Urinary bladder (tissue), 4 donors: ENCODE measurements around the gene SP7. TPM values are rescaled to one million over a fixed set of nuclear protein-coding genes. Genes with fewer than 3 reads are reported as not detected.
A peak's percentile ranks its signal among the peaks of the same experiment; 100 is the strongest.
"Not testable (repeated sequence)": the region's sequence is repeated elsewhere in the genome, so short reads cannot be mapped to it uniquely, and the experiment has no call there.

Experiments used
- DNase-seq: peaks from one replicate; pipeline ENCODE4 v3.0.0-alpha.2; 2015; ENCODE audit errors: extremely low spot score
- H3K27ac ChIP-seq: one replicate; pipeline ENCODE4 v1.5.1; 2013; ENCODE audit warnings: low read depth, mild to moderate bottlenecking, moderate library complexity
- H3K36me3 ChIP-seq: one replicate; pipeline ENCODE4 v1.6.1; 2013; ENCODE audit warnings: mild to moderate bottlenecking, moderate library complexity; ENCODE audit not compliant: insufficient read depth
- H3K4me1 ChIP-seq: one replicate; pipeline ENCODE4 v1.6.1; 2013; ENCODE audit warnings: mild to moderate bottlenecking, moderate library complexity; ENCODE audit not compliant: insufficient read depth
- H3K4me3 ChIP-seq: one replicate; pipeline ENCODE4 v1.5.1; 2013; ENCODE audit warnings: low read depth, low read length
- WGBS: extraction: QIAGEN DNeasy Blood & Tissue Kit; methylation state at CpG from one replicate; pipeline ENCODE4 v1.1.7; 2013; 5-methylcytosine and 5-hydroxymethylcytosine counted together
- polyA plus RNA-seq: library from polyadenylated mRNA; stranded (reverse); fragments of 200-250 nt; gene quantifications from one replicate; pipeline ENCODE4 v1.2.3, GENCODE V29; 2013
- total RNA-seq: library from RNA; depleted of rRNA; stranded (reverse); fragments of >200 nt; gene quantifications from one replicate; pipeline ENCODE4 v1.2.3, GENCODE V29; 2014
- donor health status: healthy with polysubstance abuse.
- donor health status: healthy.

SP7 gene
- total and polyA plus RNA-seq, 2 donors = not detected

DNA sequence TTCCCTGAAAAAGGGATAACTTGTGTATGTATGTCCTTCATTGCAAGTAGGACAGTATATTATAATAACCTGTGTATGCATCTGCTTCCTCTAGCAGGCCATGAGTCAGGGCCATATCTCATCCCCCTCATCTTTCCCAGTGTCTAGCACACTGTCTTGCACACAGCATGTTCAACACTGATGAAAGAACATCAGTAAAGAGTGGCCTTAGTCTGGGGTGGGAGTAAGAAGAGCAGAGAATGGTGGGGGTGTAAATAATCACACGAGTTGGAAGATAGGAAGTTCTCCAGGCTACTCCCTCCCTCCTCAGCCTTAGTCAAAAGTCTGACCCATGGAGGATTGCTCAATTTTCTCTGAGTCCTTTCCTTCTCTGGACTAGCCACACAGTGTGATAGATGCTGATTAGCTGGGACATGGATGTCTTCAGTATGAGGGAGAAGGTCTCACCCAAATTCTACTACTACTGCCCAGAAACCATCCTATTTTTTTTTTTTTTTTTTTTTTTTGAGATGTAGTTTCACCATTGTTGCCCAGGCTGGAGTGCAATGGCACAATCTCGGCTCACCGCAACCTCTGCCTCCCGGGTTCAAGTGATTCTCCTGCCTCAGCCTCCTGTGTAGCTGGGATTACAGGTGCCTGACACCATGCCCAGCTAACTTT, 29.2 kb upstream of the SP7 start:
- 79% methylated on average over 4 of the region's 4 CpGs for WGBS
- Histone ChIP-seq H3K4me1 (no peaks in the 10 kb centered on the region), H3K36me3 (no peaks in the 10 kb centered on the region), H3K27ac (no peak overlapping the region), H3K4me3 (no peak overlapping the region)
- DNase-seq = no peak

DNA sequence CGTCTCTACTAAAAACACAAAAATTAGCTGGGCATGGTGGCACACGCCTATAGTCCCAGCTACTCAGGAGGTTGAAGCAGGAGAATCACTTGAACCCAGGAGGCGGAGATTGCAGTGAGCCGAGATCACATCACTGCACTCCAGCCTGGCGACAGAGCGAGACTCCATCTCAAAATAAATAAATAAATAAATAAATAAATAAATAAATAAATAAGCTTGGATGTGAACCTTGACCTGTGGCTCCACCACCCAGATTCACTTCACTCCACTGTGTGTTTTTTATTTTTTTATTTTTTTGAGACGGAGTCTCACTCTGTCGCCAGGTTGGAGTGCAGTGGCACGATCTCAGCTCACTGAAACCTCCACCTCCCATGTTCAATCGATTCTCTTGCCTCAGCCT, 25.5 kb upstream of the SP7 start:
- 93% methylated on average over 10 of the region's 10 CpGs for WGBS

GRCh38 chr12:53358836-53359419, 22.8 kb upstream of the SP7 start:
- 75% methylated on average over 5 of the region's 5 CpGs for WGBS
- no peaks in the 10 kb centered on the region for H3K4me1 ChIP-seq
- no peaks in the 10 kb centered on the region for H3K36me3 ChIP-seq
- H3K4me3 ChIP-seq = no peak overlapping the region
- H3K27ac ChIP-seq = no peak overlapping the region
- DNase-seq = no peak

More for the DNA sequence above, 25.5 kb upstream of the SP7 start:
- H3K4me1 ChIP-seq, H3K27ac ChIP-seq, H3K4me3 ChIP-seq, DNase-seq, H3K36me3 ChIP-seq: not testable (repeated sequence)

- Histone ChIP-seq H3K4me3 (no peak overlapping the region), H3K4me1 (no peaks in the 10 kb centered on the region), H3K27ac (no peak overlapping the region), H3K36me3 (no peaks in the 10 kb centered on the region)
- no peak for DNase-seq
- WGBS = 73% methylated on average over 3 of the region's 3 CpGs
These were observed 19.0 kb upstream of the SP7 start for GRCh38 chr12:53355121-53355520.

DNA sequence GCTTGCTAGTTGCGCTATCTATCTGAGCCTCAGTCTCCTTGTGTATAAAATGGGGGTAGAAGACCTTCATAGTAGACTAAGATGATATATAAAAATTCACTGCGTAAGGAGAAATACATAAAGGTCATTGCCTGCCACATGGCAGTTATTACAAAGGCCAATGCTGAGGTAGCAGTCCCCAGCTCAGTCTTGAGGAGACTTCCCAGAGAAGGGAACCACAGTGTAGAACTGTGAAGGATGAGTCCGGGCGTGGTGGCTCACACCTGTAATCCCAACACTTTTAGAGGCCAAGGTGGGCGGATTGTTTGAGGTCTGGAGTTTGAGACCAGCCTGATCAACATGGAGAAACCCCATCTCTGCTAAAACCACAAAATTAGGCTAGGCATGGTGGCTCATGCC, 17.1 kb upstream of the SP7 start:
- Histone ChIP-seq H3K27ac (no peak overlapping the region), H3K4me1 (no peaks in the 10 kb centered on the region), H3K4me3 (no peak overlapping the region), H3K36me3 (no peaks in the 10 kb centered on the region)
- no peak for DNase-seq
- WGBS = 93% methylated on average over 5 of the region's 5 CpGs

DNA sequence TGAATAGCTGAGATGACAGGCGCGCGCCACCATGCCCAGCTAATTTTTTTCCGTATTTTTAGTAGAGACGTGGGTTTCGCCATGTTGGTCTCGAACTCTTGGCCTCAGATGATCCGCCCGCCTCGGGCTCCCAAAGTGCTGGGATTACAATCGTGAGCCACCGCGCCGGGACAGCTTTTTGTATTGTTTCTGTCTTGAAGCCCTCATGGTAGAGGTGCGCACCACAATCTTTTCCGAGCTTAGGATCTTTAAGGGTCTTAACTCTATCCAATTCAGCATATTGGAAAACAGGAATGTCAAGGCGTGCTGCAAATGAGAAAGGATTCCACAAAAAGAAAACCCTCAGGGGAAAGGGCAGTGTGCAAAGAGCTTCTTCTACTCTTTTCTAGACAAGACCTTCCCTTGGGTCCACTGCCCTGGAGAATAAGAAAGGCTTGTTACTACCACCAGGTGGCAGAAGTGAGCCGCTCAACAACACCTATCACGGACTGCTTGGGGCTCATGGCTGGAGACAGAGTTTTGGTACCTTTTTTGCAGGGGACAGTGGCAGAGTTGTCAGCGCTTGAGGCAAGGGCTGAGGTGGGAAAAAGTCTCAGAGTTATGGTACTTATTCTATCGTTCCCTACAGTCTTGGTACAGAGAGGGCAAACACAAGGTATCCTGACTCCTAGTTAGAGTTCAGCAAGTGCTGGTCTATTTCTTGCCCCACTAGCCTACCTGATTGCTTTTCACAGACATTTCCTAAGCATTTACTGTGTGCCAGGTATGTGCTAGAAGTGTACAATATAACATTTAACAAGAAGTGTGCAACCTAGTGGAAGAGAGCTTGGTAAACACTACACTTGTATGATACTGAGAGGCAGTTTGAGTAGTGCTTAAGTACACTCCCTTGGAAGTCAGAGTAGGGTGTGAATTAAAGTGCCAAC, 16.4 kb upstream of the SP7 start:
- H3K36me3 ChIP-seq = no peaks in the 10 kb centered on the region
- no peak overlapping the region for H3K27ac ChIP-seq
- WGBS = 63% methylated on average over 21 of the region's 21 CpGs
- no peak overlapping the region for H3K4me3 ChIP-seq
- H3K4me1 ChIP-seq = no peaks in the 10 kb centered on the region
- no peak for DNase-seq

DNA sequence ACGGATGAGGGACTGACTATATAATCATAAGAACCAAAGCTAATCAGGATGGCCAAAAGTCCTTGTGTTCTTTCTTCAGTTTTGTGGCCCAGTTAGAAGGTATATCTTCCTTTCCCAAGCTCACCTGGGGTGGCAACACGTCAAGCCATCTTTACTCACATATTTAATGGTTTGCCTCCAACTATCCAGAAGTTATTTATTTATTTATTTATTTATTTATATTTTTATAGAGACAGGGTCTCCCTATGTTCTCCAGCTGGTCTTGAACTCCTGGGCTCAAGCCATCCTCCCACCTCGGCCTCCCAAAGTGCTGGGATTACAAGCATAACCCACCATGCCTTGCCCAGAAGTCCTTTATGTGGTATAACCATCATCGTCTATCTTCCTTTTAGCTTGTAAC, 11.8 kb upstream of the SP7 start:
- no peak overlapping the region for H3K27ac ChIP-seq
- no peaks in the 10 kb centered on the region for H3K36me3 ChIP-seq
- DNase-seq = no peak
- 88% methylated on average over 4 of the region's 4 CpGs for WGBS
- no peak overlapping the region for H3K4me3 ChIP-seq
- H3K4me1 ChIP-seq = no peaks in the 10 kb centered on the region

- no peaks in the 10 kb centered on the region for H3K4me1 ChIP-seq
- no peak overlapping the region for H3K4me3 ChIP-seq
- no peak for DNase-seq
- H3K36me3 ChIP-seq = no peaks in the 10 kb centered on the region
- 93% methylated on average over 1 of the region's 1 CpG for WGBS
- H3K27ac ChIP-seq = no peak overlapping the region
These were observed 10.3 kb upstream of the SP7 start for GRCh38 chr12:53346491-53346890.

DNA sequence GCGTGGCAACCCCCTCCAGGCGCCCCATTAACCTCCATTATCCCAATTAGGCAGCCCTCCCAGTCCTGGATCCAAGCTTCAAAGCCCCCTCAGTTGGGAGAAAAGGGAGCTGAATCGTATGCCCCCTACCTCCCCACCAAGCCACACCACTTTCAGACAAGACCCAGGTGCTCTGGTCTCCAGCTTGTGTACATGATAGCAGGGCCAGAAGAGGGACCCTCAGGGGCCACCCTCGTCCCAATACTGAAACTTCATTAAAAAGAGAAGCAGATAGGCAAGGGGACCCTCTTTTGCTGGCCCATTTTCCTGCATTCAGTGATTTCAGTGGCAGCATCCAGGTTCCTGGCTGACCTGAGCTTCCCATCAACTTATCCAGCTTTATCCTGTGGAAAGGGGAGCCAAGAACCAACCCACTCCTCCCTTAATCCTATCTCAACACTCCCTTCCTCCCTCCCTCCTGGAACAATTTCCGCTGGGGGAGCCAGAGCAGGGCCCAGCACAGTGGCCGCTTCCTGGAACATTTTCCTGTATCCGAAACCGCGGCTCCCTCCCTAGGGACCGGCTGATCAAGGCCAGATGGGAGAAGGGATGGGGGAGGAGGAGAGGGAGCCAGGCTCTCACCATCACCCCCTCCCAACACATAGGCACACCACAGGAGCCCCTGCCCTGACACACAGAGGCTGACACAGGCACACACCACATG, 9.5 kb upstream of the SP7 start:
- no peaks in the 10 kb centered on the region for H3K4me1 ChIP-seq
- H3K27ac ChIP-seq = no peak overlapping the region
- WGBS = 17% methylated on average over 10 of the region's 10 CpGs
- no peak for DNase-seq
- no peaks in the 10 kb centered on the region for H3K36me3 ChIP-seq
- no peak overlapping the region for H3K4me3 ChIP-seq

- WGBS = under 1% methylated on average over 50 of the region's 50 CpGs
- Histone ChIP-seq H3K27ac (peak overlapping the region; percentile 11), H3K36me3 (no peaks in the 10 kb centered on the region), H3K4me1 (no peaks in the 10 kb centered on the region), H3K4me3 (peak overlapping the region; percentile 49)
- DNase-seq = peak; percentile 67
These were observed 8.8 kb upstream of the SP7 start for GRCh38 chr12:53344824-53345485.

GRCh38 chr12:53344487-53344823, 8.3 kb upstream of the SP7 start:
- DNase-seq = no peak
- Histone ChIP-seq H3K27ac (no peak overlapping the region), H3K4me3 (peak overlapping the region; percentile 49), H3K36me3 (no peaks in the 10 kb centered on the region), H3K4me1 (no peaks in the 10 kb centered on the region)
- WGBS = 3% methylated on average over 19 of the region's 19 CpGs

- no peaks in the 10 kb centered on the region for H3K36me3 ChIP-seq
- 95% methylated on average over 4 of the region's 4 CpGs for WGBS
- DNase-seq = no peak
- H3K4me1 ChIP-seq = no peaks in the 10 kb centered on the region
- no peak overlapping the region for H3K27ac ChIP-seq
- H3K4me3 ChIP-seq = no peak overlapping the region
These were observed 7.8 kb upstream of the SP7 start for GRCh38 chr12:53343969-53344368.

- Histone ChIP-seq H3K36me3 (no peaks in the 10 kb centered on the region), H3K4me1 (no peaks in the 10 kb centered on the region), H3K27ac (no peak overlapping the region), H3K4me3 (no peak overlapping the region)
- no peak for DNase-seq
- 75% methylated on average over 3 of the region's 3 CpGs for WGBS
These were observed 7.3 kb upstream of the SP7 start for GRCh38 chr12:53343449-53343848.
